Astrocyte of the cerebellum (primary cell): ENCODE results near the gene DDI2.

ENCODE experiments used
- DNase-seq: peaks from one replicate; pipeline ENCODE4 v3.0.0-alpha.2; 2011; ENCODE audit warnings: low read depth
- H3K4me3 ChIP-seq: 2 replicates; pipeline ENCODE4 v1.5.1; 2011; ENCODE audit warnings: mild to moderate bottlenecking, low read depth, low read length, moderate library complexity
- CTCF ChIP-seq: IDR thresholded peaks from 2 replicates; pipeline ENCODE4 v1.5.1; 2012; ENCODE audit warnings: low read length, low read depth, moderate library complexity, mild to moderate bottlenecking; ENCODE audit errors: missing control alignments
- in situ Hi-C: cut with HindIII; loops from 2 replicates; pipeline ENCODE4 v1.10.0; 2017; ENCODE audit warnings: low sequenced_read_pairs

DDI2 gene

GRCh38 chr1:15701784-15702183, 84.5 kb downstream of the DDI2 start:
- no peak for TF ChIP-seq CTCF
- in situ Hi-C loops = no loop called here
- no peak overlapping the region for H3K4me3 ChIP-seq
- DNase-seq = no peak

GRCh38 chr1:15702722-15703550, 85.7 kb downstream of the DDI2 start:
- in situ Hi-C loops = no loop called here
- H3K4me3 ChIP-seq = no peak overlapping the region
- no peak for DNase-seq
- TF ChIP-seq CTCF = no peak

- DNase-seq = peak; percentile 62
- no peak overlapping the region for H3K4me3 ChIP-seq
- no peak for TF ChIP-seq CTCF
- in situ Hi-C loops = no loop called here
Measured at GRCh38 chr1:15703562-15703961, 86.3 kb downstream of the DDI2 start.

- TF ChIP-seq CTCF = no peak
- in situ Hi-C loops = no loop called here
- DNase-seq = no peak
- H3K4me3 ChIP-seq = no peak overlapping the region
Measured at GRCh38 chr1:15704526-15705183, 87.4 kb downstream of the DDI2 start.

GRCh38 chr1:15705184-15705566, 87.9 kb downstream of the DDI2 start:
- no peak for DNase-seq
- in situ Hi-C loops = no loop called here
- H3K4me3 ChIP-seq = no peak overlapping the region
- TF ChIP-seq CTCF = no peak

- no peak overlapping the region for H3K4me3 ChIP-seq
Measured at GRCh38 chr1:15706751-15707150, 89.5 kb downstream of the DDI2 start.

More at GRCh38 chr1:15706751-15707150, 89.5 kb downstream of the DDI2 start:
- no peak for DNase-seq
- TF ChIP-seq CTCF = no peak
- in situ Hi-C loops = no loop called here
